Lower lobe of right lung (tissue), 2 donors: Measurements from ENCODE around the gene ARNT2. TPM values are rescaled to one million over a fixed set of nuclear protein-coding genes. Genes with fewer than 3 reads are reported as not detected.

Experiments used
- ATAC-seq, 2 donors: fragments of 200-7000 bp; cut with Tn5 transposase; one replicate each; pipeline ENCODE4 v1.9.1; 2020 to 2022; ENCODE audit warnings: mild to moderate bottlenecking in 2 of 2, moderate library complexity in 2 of 2
- DNase-seq: peaks from one replicate; pipeline ENCODE4 v3.0.0-alpha.2; 2020
- H3K27ac ChIP-seq: fragments of 200-600 bp; one replicate; pipeline ENCODE4 v1.8.0; 2022
- H3K27me3 ChIP-seq: fragments of 200-600 bp; one replicate; pipeline ENCODE4 v1.8.0; 2022; ENCODE audit warnings: low read depth
- H3K36me3 ChIP-seq: fragments of 200-600 bp; one replicate; pipeline ENCODE4 v1.8.0; 2022; ENCODE audit warnings: mild to moderate bottlenecking
- H3K4me1 ChIP-seq: fragments of 200-600 bp; one replicate; pipeline ENCODE4 v1.8.0; 2022
- H3K4me3 ChIP-seq: fragments of 200-600 bp; one replicate; pipeline ENCODE4 v1.8.0; 2022; ENCODE audit warnings: mild to moderate bottlenecking
- H3K9me3 ChIP-seq: fragments of 200-600 bp; one replicate; pipeline ENCODE4 v1.8.0; 2022
- CTCF ChIP-seq: fragments of 200-600 bp; IDR thresholded peaks from one replicate; pipeline ENCODE4 v1.8.0; 2022; ENCODE audit warnings: antibody characterized with exemption, mild to moderate bottlenecking
- intact Hi-C: fragments of 100-400 bp; cut with DNase I; formaldehyde crosslinking; loops from one replicate; pipeline ENCODE4 v1.11.0; 2022
- total RNA-seq: library from RNA; stranded (reverse); fragmentation: NEBNext Ultra II Directional; extraction: Animal tissue kit (Norgen Biotek cat#: 25700); gene quantifications from one replicate; pipeline ENCODE4 v1.2.1, GENCODE V29; 2021
- donor health status: DM: no; HTN: yes; CAD: no; lungs with severe emphysema.

Gene ARNT2
- total RNA-seq, 1 donor from 2014 or later, result 11.4 TPM

DNA sequence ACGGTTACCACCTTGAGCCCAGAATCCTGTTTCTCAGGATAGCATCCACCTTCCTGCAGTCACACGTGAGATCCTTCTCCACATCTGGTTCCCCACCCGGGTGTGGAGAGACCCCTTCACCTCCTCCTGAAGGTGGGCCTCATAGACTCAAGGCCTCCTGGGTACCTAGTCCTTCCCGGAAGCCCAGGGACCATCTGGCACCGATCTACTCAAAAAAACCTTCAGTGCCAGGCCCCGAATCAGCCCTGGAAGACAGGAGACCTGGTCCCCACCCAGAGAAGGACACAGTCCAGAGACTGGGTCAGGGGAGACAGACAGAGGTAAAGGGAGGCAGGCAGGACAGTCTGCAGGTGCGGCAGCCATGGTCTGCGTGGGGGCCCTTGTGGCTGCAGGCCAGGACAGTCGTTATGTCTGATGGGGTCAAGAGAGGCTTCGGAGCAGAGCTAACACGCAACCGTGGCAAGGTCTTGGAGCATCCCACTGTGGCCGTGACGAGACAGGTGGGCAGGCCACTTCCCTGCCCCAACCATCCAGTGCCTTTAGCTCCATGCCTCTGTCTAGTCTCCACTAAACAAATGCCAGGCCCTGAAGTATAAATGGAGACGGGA is 178.7 kb downstream of the ARNT2 start:
- no peaks in the 10 kb centered on the region for H3K36me3 ChIP-seq
- no peak overlapping the region for H3K4me3 ChIP-seq
- H3K9me3 ChIP-seq, result no peaks in the 10 kb centered on the region
- no peak for ATAC-seq
- no peaks in the 10 kb centered on the region for H3K27me3 ChIP-seq
- no peaks in the 10 kb centered on the region for H3K4me1 ChIP-seq
- no peak overlapping the region for H3K27ac ChIP-seq
- no peak for TF ChIP-seq CTCF
- intact Hi-C loops, result no loop called here
- DNase-seq, result no peak

GRCh38 chr15:80584561-80584964 is 180.4 kb downstream of the ARNT2 start:
- no peaks in the 10 kb centered on the region for H3K9me3 ChIP-seq
- H3K36me3 ChIP-seq, result no peaks in the 10 kb centered on the region
- ATAC-seq, result no peak
- DNase-seq, result no peak
- H3K4me1 ChIP-seq, result no peaks in the 10 kb centered on the region
- intact Hi-C loops, result no loop called here
- TF ChIP-seq CTCF, result no peak
- no peak overlapping the region for H3K4me3 ChIP-seq
- no peak overlapping the region for H3K27ac ChIP-seq
- H3K27me3 ChIP-seq, result no peaks in the 10 kb centered on the region

DNA sequence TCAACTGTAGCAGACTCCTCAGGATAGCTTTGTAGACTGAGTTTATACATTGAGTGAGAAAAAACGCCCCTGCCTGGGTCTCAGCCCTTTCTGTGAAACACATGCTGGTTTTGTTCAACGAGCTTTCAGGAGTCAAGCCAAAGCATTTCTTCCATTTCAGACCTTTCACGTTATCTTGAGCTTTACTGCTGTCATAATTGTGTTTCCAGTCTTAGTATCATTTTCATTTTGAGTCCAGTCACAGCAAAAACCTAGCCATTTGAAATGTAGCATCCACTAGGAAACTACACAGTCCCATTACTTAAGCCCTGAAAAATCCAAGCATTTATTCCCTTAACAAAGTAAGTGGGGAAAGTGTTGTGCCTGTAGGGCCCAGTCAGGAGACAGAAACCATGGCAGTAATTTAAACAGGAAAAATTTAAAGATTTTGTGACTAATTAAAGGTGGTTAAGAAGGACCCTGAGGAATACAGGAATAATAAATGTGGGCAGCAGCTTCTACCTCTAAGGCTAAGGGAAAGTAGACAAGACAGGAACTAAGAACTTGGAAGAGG is 180.9 kb downstream of the ARNT2 start:
- H3K36me3 ChIP-seq, result no peaks in the 10 kb centered on the region
- intact Hi-C loops, result no loop called here
- H3K27me3 ChIP-seq, result no peaks in the 10 kb centered on the region
- no peaks in the 10 kb centered on the region for H3K4me1 ChIP-seq
- H3K27ac ChIP-seq, result no peak overlapping the region
- H3K4me3 ChIP-seq, result no peak overlapping the region
- no peak for TF ChIP-seq CTCF
- ATAC-seq (no peak), DNase-seq (no peak)
- no peaks in the 10 kb centered on the region for H3K9me3 ChIP-seq

DNA sequence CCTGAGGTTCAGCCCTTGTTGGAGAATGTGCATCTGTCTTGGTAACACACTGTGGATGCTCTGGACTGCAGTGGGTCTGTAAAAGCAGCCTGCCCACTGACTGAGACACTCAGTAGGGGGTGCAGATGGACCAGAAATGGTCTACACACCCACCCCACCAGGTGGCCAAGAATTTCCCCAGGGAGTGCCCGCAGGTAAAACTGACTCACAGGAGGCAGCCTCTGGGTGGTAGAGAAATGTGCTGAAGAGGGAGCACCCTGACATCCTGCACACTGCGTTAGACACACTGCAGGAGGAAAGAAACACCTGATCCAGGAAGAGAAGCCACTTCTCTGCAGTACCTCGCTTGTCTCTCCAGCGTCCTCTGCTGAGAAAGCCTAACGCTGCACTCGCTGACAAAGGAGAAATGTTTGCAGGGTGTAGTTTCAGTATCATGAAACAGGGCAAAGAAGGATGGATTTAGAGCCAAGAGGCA is 181.4 kb downstream of the ARNT2 start:
- Histone ChIP-seq H3K4me1 (no peaks in the 10 kb centered on the region), H3K4me3 (no peak overlapping the region), H3K36me3 (no peaks in the 10 kb centered on the region), H3K27me3 (no peaks in the 10 kb centered on the region), H3K9me3 (no peaks in the 10 kb centered on the region), H3K27ac (no peak overlapping the region)
- intact Hi-C loops, result no loop called here
- ATAC-seq, result no peak
- no peak for DNase-seq
- no peak for TF ChIP-seq CTCF

- Histone ChIP-seq H3K4me1 (no peaks in the 10 kb centered on the region), H3K27me3 (no peaks in the 10 kb centered on the region), H3K27ac (no peak overlapping the region), H3K36me3 (no peaks in the 10 kb centered on the region), H3K4me3 (no peak overlapping the region), H3K9me3 (no peaks in the 10 kb centered on the region)
- TF ChIP-seq CTCF, result no peak
- no peak for ATAC-seq
- no peak for DNase-seq
- intact Hi-C loops, result no loop called here
Observed at GRCh38 chr15:80586161-80586560, 182.0 kb downstream of the ARNT2 start.
